ENCODE results near the gene NDE1.

DNA sequence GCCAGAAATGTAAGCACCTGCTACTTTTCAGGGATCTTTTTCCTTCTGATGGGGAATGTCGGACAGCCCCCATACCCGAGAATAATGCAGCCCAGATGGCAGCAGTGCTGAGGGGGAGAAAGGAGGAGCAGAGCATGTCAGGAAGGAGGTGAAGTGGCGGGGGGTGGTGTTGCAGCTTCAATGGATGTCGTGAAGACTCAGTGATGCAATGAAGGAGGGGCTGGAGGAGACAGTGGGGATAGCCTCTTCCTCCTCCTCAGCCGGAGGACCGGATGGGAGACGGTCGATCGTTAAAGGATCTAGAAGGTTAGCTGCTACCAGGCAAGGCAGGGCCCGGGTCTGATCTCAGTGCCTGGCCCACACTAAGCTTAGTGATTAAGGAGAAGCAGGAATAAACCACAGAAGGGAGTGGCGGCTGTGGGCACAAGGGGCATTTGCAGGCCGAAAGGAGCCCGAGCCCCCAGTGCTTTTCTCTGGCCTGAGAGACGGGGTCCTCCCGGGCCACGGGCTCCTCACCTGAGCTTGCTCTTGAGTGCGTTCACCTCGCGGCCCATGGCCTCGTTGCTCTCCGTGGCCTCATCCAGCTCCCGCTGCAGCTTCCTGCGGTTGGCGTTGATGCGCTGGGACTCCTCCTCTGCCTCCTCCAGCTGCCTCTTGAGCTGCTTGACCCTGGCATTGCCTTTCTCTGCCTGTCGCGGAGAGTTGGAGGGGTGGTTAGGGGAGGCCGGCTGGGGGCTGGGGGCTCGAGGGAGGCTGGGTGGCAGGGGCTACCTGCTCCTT, 64.5 kb downstream of the NDE1 start:
- TF ChIP-seq, protein P1, sequence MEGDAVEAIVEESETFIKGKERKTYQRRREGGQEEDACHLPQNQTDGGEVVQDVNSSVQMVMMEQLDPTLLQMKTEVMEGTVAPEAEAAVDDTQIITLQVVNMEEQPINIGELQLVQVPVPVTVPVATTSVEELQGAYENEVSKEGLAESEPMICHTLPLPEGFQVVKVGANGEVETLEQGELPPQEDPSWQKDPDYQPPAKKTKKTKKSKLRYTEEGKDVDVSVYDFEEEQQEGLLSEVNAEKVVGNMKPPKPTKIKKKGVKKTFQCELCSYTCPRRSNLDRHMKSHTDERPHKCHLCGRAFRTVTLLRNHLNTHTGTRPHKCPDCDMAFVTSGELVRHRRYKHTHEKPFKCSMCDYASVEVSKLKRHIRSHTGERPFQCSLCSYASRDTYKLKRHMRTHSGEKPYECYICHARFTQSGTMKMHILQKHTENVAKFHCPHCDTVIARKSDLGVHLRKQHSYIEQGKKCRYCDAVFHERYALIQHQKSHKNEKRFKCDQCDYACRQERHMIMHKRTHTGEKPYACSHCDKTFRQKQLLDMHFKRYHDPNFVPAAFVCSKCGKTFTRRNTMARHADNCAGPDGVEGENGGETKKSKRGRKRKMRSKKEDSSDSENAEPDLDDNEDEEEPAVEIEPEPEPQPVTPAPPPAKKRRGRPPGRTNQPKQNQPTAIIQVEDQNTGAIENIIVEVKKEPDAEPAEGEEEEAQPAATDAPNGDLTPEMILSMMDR (IDR thresholded peaks at IDR 0.05) = no peak
- TF ChIP-seq POLR2A (IDR thresholded peaks at IDR 0.05) = no peak
